PC-3 (cell line): Measurements from ENCODE around the gene TOR2A.

ENCODE experiments used
- CTCF ChIP-seq: fragments of 300-600 bp; sonication (generic); conservative IDR thresholded peaks from 2 replicates; pipeline ENCODE4 v1.5.1; 2017; ENCODE audit warnings: antibody characterized with exemption, low read depth, mild to moderate bottlenecking, low read length
- EZH2 ChIP-seq: fragments of 300-600 bp; sonication (generic); IDR thresholded peaks from one replicate; pipeline ENCODE4 v1.6.1; 2017; ENCODE audit warnings: antibody characterized with exemption, mild to moderate bottlenecking, low read length; ENCODE audit not compliant: unreplicated experiment
- EZH2phosphoT487 ChIP-seq: fragments of 300-600 bp; sonication (generic); IDR thresholded peaks from 2 replicates; pipeline ENCODE4 v1.6.1; 2018; ENCODE audit warnings: mild to moderate bottlenecking, antibody characterized with exemption, low read length, borderline replicate concordance

GRCh38 chr9:127694890-127695720 is 40.0 kb downstream of the TOR2A start:
- TF ChIP-seq CTCF (no peak), EZH2 (no peak), EZH2phosphoT487 (no peak)
